ENCODE data around the gene SCNN1B.
A peak's percentile ranks its signal among the peaks of the same experiment; 100 is the strongest.

Gene SCNN1B

GRCh38 chr16:23401139-23401538 is 99.0 kb downstream of the SCNN1B start:
- no peak for TF ChIP-seq POLR2A (IDR thresholded peaks at IDR 0.05; ENCODE audit: low read depth, low read length)
- no peak for FAIRE-seq
- DNase-seq (ENCODE audit: insufficient read length, low spot score) = no peak

- no peak for DNase-seq (ENCODE audit: insufficient read length, low spot score)
- FAIRE-seq = no peak
- TF ChIP-seq POLR2A (IDR thresholded peaks at IDR 0.05; ENCODE audit: low read depth, low read length) = no peak
These were observed 100.0 kb downstream of the SCNN1B start for GRCh38 chr16:23402100-23402499.

- DNase-seq (ENCODE audit: insufficient read length, low spot score) (no peak), FAIRE-seq (no peak)
- no peak for TF ChIP-seq POLR2A (IDR thresholded peaks at IDR 0.05; ENCODE audit: low read depth, low read length)
These were observed 101.4 kb downstream of the SCNN1B start for GRCh38 chr16:23403547-23403946.

GRCh38 chr16:23406024-23406423 is 103.9 kb downstream of the SCNN1B start:
- DNase-seq (ENCODE audit: insufficient read length, low spot score) (no peak), FAIRE-seq (no peak)
- no peak for TF ChIP-seq POLR2A (IDR thresholded peaks at IDR 0.05; ENCODE audit: low read depth, low read length)

DNA sequence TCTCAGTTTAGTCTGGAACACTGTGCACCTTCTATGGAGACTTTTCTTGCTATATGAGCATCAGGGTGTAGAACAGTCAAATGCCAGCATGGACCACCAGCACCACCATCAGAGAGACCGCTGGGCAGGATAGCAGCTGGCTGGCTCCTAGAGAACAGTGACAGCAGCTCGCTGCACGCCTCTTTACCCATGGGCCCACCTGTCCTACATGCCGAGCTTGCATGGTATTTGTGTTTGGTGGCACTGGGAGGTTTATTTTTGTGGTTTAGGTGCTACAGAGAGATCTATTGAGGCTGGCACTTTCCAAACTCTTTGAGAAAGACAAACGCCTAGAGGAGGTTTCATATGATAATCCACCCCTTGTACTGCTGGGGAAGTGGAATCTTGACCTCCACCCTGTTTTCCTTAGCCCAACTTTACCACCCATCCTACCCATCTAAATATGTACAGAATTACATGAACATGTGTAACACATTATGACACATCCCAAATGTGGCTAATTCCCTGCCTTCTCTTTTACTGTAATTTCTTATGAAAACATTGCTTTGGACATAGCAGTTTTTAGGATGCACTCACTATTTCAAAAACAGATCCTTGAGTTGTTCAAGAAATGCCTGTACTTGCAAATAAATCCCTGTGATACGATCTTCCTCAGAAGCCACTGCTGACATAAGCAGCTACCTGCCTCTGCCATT is 104.6 kb downstream of the SCNN1B start:
- TF ChIP-seq POLR2A (IDR thresholded peaks at IDR 0.05; ENCODE audit: low read depth, low read length) = no peak
- FAIRE-seq (no peak), DNase-seq (ENCODE audit: insufficient read length, low spot score) (no peak)

- FAIRE-seq (no peak), DNase-seq (ENCODE audit: insufficient read length, low spot score) (no peak)
- TF ChIP-seq POLR2A (IDR thresholded peaks at IDR 0.05; ENCODE audit: low read depth, low read length) = no peak
These were observed 105.5 kb downstream of the SCNN1B start for GRCh38 chr16:23407436-23408127.

DNA sequence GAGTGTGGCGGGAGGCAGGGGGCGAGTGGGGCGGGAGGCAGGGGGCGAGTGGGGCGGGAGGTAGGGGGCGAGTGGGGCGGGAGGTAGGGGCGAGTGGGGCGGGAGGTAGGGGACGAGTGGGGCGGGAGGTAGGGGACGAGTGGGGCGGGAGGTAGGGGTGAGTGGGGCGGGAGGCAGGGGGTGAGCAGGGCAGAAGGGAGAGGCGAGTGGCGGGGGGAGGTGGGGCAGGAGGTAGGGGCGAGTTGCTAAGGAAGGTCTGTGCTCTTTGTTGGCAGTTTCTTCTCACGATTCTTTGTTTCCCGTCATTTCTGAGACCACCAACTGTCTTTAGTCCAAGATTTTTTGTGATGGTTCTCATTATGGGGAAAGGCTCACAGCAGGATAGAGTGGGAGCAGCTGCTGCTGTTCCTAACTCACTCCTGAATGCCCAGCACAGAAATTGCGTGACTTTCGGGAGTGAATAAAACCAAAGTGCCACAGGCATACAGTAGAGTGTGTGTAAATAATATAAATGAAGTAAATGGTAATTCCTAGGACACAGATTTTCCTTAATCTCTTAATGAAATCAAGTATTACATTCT is 106.2 kb downstream of the SCNN1B start:
- FAIRE-seq = no peak
- DNase-seq (ENCODE audit: insufficient read length, low spot score) = no peak
- TF ChIP-seq POLR2A (IDR thresholded peaks at IDR 0.05; ENCODE audit: low read depth, low read length) = no peak

- no peak for TF ChIP-seq POLR2A (IDR thresholded peaks at IDR 0.05; ENCODE audit: low read depth, low read length)
- DNase-seq (ENCODE audit: insufficient read length, low spot score) (peak; percentile 67), FAIRE-seq (peak; percentile 52)
These were observed 106.8 kb downstream of the SCNN1B start for GRCh38 chr16:23408823-23409298.

DNA sequence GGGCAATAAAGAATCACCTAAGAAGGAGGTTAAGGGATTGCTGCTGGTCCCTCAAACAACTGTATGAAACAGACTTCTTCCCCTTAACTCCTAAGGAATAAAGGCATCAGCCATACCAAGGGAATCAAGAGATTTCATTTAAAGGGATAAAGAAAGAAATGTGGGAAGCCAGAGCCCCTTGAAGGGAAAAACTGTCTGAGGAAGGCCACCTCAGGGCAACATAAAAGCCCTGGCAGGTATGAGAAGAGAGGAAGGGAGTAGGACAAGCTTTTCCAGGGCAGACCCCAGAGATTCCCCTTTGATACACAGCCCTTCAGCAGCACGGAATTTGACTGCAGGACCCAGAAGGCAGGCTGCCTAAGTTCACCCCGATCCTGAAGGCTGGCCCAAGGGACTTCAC is 107.4 kb downstream of the SCNN1B start:
- TF ChIP-seq POLR2A (IDR thresholded peaks at IDR 0.05; ENCODE audit: low read depth, low read length) = no peak
- DNase-seq (ENCODE audit: insufficient read length, low spot score) (no peak), FAIRE-seq (no peak)

DNA sequence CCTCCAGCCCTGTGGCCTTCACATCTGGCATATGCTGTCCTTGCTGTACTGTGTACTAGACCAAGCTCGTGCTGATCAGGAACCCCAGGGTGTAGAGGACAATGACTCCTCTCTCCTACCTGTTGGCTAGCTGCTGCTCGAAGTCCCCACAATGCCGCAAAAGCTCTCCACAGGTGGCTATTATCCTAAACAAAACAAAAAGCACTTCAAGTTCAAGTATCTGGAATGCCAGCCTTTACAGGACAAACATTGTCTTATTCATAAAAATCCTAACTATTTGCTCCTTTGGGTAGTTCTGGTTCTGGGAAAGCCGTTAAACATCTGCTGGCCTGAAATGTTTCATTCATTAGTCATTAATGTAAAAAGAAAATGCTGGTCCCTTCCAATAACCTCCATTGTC is 108.1 kb downstream of the SCNN1B start:
- no peak for TF ChIP-seq POLR2A (IDR thresholded peaks at IDR 0.05; ENCODE audit: low read depth, low read length)
- no peak for FAIRE-seq
- no peak for DNase-seq (ENCODE audit: insufficient read length, low spot score)

GRCh38 chr16:23414731-23415130 is 112.6 kb downstream of the SCNN1B start:
- TF ChIP-seq POLR2A (IDR thresholded peaks at IDR 0.05; ENCODE audit: low read depth, low read length) = no peak
- FAIRE-seq (no peak), DNase-seq (ENCODE audit: insufficient read length, low spot score) (no peak)

DNA sequence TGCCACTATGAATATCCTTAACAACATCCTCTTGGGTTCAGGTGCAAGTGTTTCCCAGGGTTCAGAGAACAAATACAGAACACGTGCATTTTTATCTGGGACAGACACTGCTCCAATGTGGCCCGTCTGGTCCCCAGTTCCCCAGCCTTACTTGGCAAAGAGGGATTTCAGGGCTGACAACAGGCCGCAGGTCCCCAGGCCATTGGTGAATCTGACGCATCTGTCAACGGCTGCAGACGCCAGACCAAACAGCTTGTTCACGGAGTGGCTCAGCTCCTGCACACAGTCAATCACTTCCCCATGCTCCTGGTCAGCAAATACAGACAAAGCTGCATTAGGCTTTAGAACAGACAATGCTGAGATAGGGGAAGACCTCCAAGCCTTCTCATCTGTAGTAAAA is 114.7 kb downstream of the SCNN1B start:
- FAIRE-seq (no peak), DNase-seq (ENCODE audit: insufficient read length, low spot score) (no peak)
- no peak for TF ChIP-seq POLR2A (IDR thresholded peaks at IDR 0.05; ENCODE audit: low read depth, low read length)

DNA sequence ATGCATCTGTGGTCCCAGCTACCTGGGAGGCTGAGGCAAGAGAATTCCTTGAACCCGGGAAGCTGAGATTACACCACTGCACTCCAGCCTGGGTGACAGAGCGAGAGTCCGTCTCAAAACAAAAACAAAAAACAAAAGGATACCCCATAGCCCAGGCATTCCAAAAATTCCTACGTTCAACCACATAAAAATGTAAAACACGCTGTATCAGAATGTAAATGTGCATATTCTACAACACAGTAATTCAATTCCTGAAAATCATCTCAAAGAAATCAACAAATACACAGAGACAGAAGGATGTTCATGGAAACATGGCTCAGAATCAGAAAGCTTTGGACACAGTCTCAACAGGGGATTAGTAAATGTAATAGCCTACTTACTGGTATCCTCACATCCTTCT is 117.9 kb downstream of the SCNN1B start:
- DNase-seq (ENCODE audit: insufficient read length, low spot score) (no peak), FAIRE-seq (no peak)
- TF ChIP-seq POLR2A (IDR thresholded peaks at IDR 0.05; ENCODE audit: low read depth, low read length) = no peak

- FAIRE-seq (peak; percentile 86), DNase-seq (ENCODE audit: insufficient read length, low spot score) (peak; percentile 47)
- no peak for TF ChIP-seq POLR2A (IDR thresholded peaks at IDR 0.05; ENCODE audit: low read depth, low read length)
These were observed 121.5 kb downstream of the SCNN1B start for GRCh38 chr16:23423496-23424049.

Data from H54 (cell line).